Measurements from ENCODE around the gene SAP30L. TPM values are rescaled to one million over a fixed set of nuclear protein-coding genes. Genes with fewer than 3 reads are reported as not detected.

The SAP30L gene
- total RNA-seq, 2 experiments from 2014 or later = 29.3 to 30.3 TPM

GRCh38 chr5:154506716-154507080 is 60.9 kb downstream of the SAP30L start:
- Mint-ChIP-seq H3K4me1 (ENCODE audit: low read depth) (no peaks in the 10 kb centered on the region), H3K27me3 (ENCODE audit: low read depth) (peaks cover 24% of the 10 kb centered on the region), H3K4me3 (no peak overlapping the region), H3K36me3 (ENCODE audit: low read depth) (no peaks in the 10 kb centered on the region), H3K27ac (no peak overlapping the region), H3K9me3 (no peaks in the 10 kb centered on the region)
- CTCF ChIA-PET = no interaction called here
- intact Hi-C loops (cut with micrococcal nuclease) = no loop called here
- no peak for DNase-seq

DNA sequence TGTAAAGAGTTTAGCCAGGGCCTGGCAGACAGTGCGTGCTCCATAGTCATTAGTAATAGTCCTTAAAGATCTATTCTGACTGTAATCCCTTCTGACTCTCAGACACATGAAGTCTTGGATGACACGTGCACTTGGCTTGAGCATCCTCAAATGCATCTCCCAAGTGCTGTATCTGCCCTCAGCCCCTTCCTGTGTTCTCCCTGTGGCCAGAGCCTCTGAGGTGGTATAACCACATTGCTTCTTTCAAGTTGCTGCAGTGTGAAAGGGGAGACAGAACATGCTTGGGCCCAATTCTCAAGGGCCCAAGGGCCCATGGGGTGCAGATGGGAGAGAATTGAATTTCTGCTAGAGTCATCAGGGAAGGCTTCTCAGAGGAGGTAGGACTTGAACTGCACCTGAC is 62.3 kb downstream of the SAP30L start:
- H3K27me3 Mint-ChIP-seq (ENCODE audit: low read depth) = peaks cover 20% of the 10 kb centered on the region
- H3K4me3 Mint-ChIP-seq = no peak overlapping the region
- CTCF ChIA-PET = no interaction called here
- intact Hi-C loops (cut with micrococcal nuclease) = no loop called here
- DNase-seq = no peak
- H3K9me3 Mint-ChIP-seq = no peaks in the 10 kb centered on the region
- H3K27ac Mint-ChIP-seq = no peak overlapping the region
- no peaks in the 10 kb centered on the region for H3K36me3 Mint-ChIP-seq (ENCODE audit: low read depth)
- H3K4me1 Mint-ChIP-seq (ENCODE audit: low read depth) = no peaks in the 10 kb centered on the region

DNA sequence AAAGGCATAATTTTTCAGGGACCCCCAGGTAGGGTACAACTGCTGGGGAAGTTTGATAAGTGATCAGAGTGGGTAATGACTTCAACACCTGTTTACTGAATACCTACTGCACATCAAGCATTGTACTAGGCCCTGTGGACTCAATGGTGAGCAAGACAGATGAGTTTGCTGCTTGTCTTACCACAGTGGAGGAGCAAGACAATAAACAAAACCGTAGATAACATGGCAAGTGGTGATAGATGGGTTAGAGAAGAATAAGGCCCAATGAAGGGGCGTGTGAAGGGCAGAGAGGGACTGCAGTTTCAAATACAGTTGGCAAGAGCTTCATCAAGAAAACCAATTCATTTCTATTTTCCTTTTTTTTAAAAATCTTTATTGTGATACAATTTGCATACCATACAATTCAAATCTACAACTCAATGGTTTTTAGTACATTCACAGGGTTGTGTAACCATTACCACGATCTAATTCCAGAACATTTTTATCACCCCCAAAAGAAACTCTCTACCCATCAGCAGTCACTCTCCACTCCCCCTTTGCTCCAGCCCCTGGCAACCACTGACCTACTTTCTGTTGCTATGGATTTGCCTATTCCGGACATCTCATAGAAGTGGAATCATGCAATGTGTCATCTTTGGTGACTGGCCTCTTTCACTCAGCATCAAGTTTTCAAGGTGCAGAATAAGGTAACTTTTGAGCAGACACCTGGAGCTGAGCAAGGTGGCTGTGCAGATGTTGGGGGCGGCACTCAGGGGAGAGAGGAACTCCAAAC is 64.2 kb downstream of the SAP30L start:
- CTCF ChIA-PET = interaction anchor here (0.6 to 3.1 kb wide), 5 partner anchors 11 to 58 kb away, joined by 3 to 13 read pairs (median 4); no protein-coding TSS in a partner anchor
- DNase-seq = no peak
- intact Hi-C loops (cut with micrococcal nuclease) = loop anchor here (5.0 kb wide), 1 partner anchor 298 kb away; no protein-coding TSS in a partner anchor
- Mint-ChIP-seq H3K4me3 (no peak overlapping the region), H3K4me1 (ENCODE audit: low read depth) (peaks cover 15% of the 10 kb centered on the region), H3K27me3 (ENCODE audit: low read depth) (peaks cover 31% of the 10 kb centered on the region), H3K27ac (no peak overlapping the region), H3K36me3 (ENCODE audit: low read depth) (no peaks in the 10 kb centered on the region), H3K9me3 (no peaks in the 10 kb centered on the region)

Other genes starting within 250 kb of the SAP30L start
- not detected for gene HAND1, start 32.2 kb downstream of the SAP30L start, total RNA-seq

All from activated naive CD4-positive, alpha-beta T cell treated with anti-CD3 and anti-CD28 coated beads for 36 hours (primary cell).